PC-3 (cell line): Measurements from ENCODE around the gene FAM171A1.

Source experiments
- CTCF ChIP-seq: fragments of 300-600 bp; sonication (generic); conservative IDR thresholded peaks from 2 replicates; pipeline ENCODE4 v1.5.1; 2017; ENCODE audit warnings: antibody characterized with exemption, low read depth, mild to moderate bottlenecking, low read length
- EZH2 ChIP-seq: fragments of 300-600 bp; sonication (generic); IDR thresholded peaks from one replicate; pipeline ENCODE4 v1.6.1; 2017; ENCODE audit warnings: antibody characterized with exemption, mild to moderate bottlenecking, low read length; ENCODE audit not compliant: unreplicated experiment

- TF ChIP-seq CTCF (no peak), EZH2 (no peak)
Measured at GRCh38 chr10:15374566-15374965, 3.5 kb upstream of the FAM171A1 start.
